HPDE6-E6E7 (cell line): Measurements from ENCODE around the gene MYO18B.
A peak's percentile ranks its signal among the peaks of the same experiment; 100 is the strongest.
"Not testable (repeated sequence)": the region's sequence is repeated elsewhere in the genome, so short reads cannot be mapped to it uniquely, and the experiment has no call there.

Experiments used
- DNase-seq: peaks from one replicate; pipeline ENCODE4 v3.0.0; 2011; ENCODE audit warnings: missing footprints; ENCODE audit errors: extremely low spot score

MYO18B gene

GRCh38 chr22:25741692-25742626 lies at the start of gene MYO18B:
Gene MYO18B (plus strand): TSS chr22:25742188. CDS start chr22:25761093, 18,905 bp downstream.
- no peak for DNase-seq

- no peak for DNase-seq
Measured at GRCh38 chr22:25692397-25693267, 49.4 kb upstream of the MYO18B start.

GRCh38 chr22:25693268-25693565 lies 48.8 kb upstream of the MYO18B start:
- no peak for DNase-seq

GRCh38 chr22:25694196-25694907 lies 47.6 kb upstream of the MYO18B start:
- no peak for DNase-seq

- DNase-seq, result no peak
Measured at GRCh38 chr22:25695146-25695545, 46.8 kb upstream of the MYO18B start.

- DNase-seq, result no peak
Measured at GRCh38 chr22:25696763-25697162, 45.2 kb upstream of the MYO18B start.

GRCh38 chr22:25697181-25697664 lies 44.8 kb upstream of the MYO18B start:
- no peak for DNase-seq

GRCh38 chr22:25697978-25698377 lies 44.0 kb upstream of the MYO18B start:
- no peak for DNase-seq

GRCh38 chr22:25698461-25698860 lies 43.5 kb upstream of the MYO18B start:
- DNase-seq, result no peak

- no peak for DNase-seq
Measured at GRCh38 chr22:25698978-25699377, 43.0 kb upstream of the MYO18B start.

GRCh38 chr22:25701056-25701780 lies 40.8 kb upstream of the MYO18B start:
- no peak for DNase-seq

- DNase-seq, result no peak
Measured at GRCh38 chr22:25702040-25702439, 39.9 kb upstream of the MYO18B start.

GRCh38 chr22:25702571-25703167 lies 39.3 kb upstream of the MYO18B start:
- peak; percentile 26 for DNase-seq

- no peak for DNase-seq
Measured at GRCh38 chr22:25704701-25705100, 37.3 kb upstream of the MYO18B start.

- DNase-seq, result no peak
Measured at GRCh38 chr22:25706197-25706596, 35.8 kb upstream of the MYO18B start.

GRCh38 chr22:25708430-25708829 lies 33.6 kb upstream of the MYO18B start:
- not testable (repeated sequence) for DNase-seq

- DNase-seq, result no peak
Measured at GRCh38 chr22:25709758-25710157, 32.2 kb upstream of the MYO18B start.

- DNase-seq, result no peak
Measured at GRCh38 chr22:25710501-25710900, 31.5 kb upstream of the MYO18B start.

- no peak for DNase-seq
Measured at GRCh38 chr22:25711491-25711890, 30.5 kb upstream of the MYO18B start.

- DNase-seq, result no peak
Measured at GRCh38 chr22:25712661-25713400, 29.2 kb upstream of the MYO18B start.
